Temporal lobe (tissue), 1 donor: ENCODE data around the gene PTK7. TPM values are rescaled to one million over a fixed set of nuclear protein-coding genes. Genes with fewer than 3 reads are reported as not detected.

Source experiments
- total RNA-seq: library from RNA; depleted of rRNA; stranded (reverse); fragments of >200 nt; gene quantifications from one replicate; pipeline ENCODE4 v1.2.3, GENCODE V29; 2014

Gene PTK7
- total RNA-seq, 1 donor from 2014 or later: 17.9 TPM

Other genes starting within 250 kb of the PTK7 start
- 129 TPM for gene RPL7L1, start 196.7 kb upstream of the PTK7 start, total RNA-seq
- not detected for gene PTCRA, start 160.3 kb upstream of the PTK7 start, total RNA-seq
- 18.2 TPM for gene CNPY3, start 146.8 kb upstream of the PTK7 start, total RNA-seq
- gene GNMT, start 115.6 kb upstream of the PTK7 start, total RNA-seq: 0.74 TPM
- 15.7 TPM for gene PEX6, start 97.1 kb upstream of the PTK7 start, total RNA-seq
- gene PPP2R5D, start 91.7 kb upstream of the PTK7 start, total RNA-seq: 33.9 TPM
- gene MEA1, start 62.4 kb upstream of the PTK7 start, total RNA-seq: 27.5 TPM
- gene KLHDC3, start 62.1 kb upstream of the PTK7 start, total RNA-seq: 97.4 TPM
- gene RRP36, start 54.7 kb upstream of the PTK7 start, total RNA-seq: 35.9 TPM
- 12.8 TPM for gene CUL7, start 22.5 kb upstream of the PTK7 start, total RNA-seq
- gene MRPL2, start 16.9 kb upstream of the PTK7 start, total RNA-seq: 8.4 TPM
- gene KLC4, start 16.7 kb upstream of the PTK7 start, total RNA-seq: 18.4 TPM
- gene SRF, start 95.0 kb downstream of the PTK7 start, total RNA-seq: 7.6 TPM
- 23.4 TPM for gene CUL9, start 105.9 kb downstream of the PTK7 start, total RNA-seq
- gene DNPH1, start 153.2 kb downstream of the PTK7 start, total RNA-seq: 12.8 TPM
- 15.0 TPM for gene TTBK1, start 167.2 kb downstream of the PTK7 start, total RNA-seq
- 0.25 TPM for gene SLC22A7, start 221.9 kb downstream of the PTK7 start, total RNA-seq
- 3.0 TPM for gene CRIP3, start 232.5 kb downstream of the PTK7 start, total RNA-seq